ENCODE measurements around the gene PLEKHG3.

Gene PLEKHG3

DNA sequence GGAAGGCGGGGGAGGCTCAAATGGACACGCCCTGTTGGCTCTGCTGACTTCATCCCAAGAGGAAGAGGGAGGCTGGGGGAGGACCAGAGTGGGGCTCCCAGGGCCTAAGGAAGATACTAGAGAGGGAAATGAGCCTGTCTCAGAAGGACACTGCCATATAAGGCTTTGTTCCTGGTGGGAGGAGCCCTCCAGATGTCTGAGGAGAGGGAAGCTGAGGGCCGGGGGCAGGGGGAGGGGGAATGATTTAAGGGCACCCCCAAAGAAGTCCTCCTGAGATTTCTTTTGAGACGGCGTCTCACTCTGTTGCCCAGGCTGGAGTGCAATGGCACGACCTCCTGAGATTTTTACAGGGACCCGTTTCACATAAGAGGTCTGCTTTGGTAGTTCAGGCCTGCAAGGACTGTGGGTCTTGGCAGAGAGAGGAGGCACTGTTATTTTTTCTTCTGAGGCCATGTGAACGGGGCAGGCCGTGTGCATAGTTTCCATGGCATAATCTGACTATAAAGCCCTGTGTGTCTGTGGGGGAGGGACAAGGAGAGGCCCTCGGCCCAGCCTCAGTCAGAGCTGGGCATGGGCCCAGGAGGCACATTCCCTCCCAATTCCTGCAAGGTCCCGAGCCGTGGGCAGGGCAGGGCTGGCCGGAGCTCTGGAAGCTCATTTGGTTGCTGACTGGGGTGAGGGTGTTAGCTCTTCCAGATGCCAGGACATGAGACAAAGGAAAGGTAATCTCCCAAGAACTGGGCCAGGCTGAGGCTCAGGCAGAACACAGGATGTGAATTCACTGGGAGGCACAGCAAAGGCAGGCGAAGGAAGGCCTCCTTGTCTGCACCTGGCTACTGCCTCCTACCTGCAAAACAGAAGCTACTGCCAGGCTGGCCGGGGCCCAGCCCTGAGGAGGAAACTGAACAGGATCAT, 22.2 kb upstream of the PLEKHG3 start:
- TF ChIP-seq CTCF (conservative IDR thresholded peaks at IDR 0.05) (no peak), ZFX (IDR thresholded peaks at IDR 0.05) (peak; percentile 56; the same call in 1 of the 2 replicates)
- peak overlapping the region; percentile 56 for H3K27ac ChIP-seq

DNA sequence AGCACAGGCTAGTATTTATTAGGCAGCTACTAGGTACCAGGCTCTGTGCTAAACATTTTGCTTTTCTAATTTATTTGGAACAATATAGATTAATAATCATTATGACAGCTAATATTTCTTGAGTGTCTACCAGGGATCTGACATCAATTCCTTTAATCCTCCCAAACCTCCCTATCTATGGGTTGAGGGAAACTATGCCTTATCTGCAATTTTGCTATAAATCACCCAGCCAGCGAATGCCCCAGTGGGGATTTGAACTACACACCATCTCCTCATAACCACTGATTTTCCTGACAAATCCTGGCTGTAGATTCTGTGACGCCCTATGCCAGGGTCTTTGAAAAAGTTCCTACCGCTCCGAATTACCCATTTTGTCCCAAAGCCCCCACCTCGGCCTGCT, 21.4 kb upstream of the PLEKHG3 start:
- peak overlapping the region; percentile 56 for H3K27ac ChIP-seq
- TF ChIP-seq ZFX (IDR thresholded peaks at IDR 0.05) (no peak), CTCF (conservative IDR thresholded peaks at IDR 0.05) (no peak)

- TF ChIP-seq CTCF (conservative IDR thresholded peaks at IDR 0.05), result no peak
- no peak for TF ChIP-seq ZFX (IDR thresholded peaks at IDR 0.05)
- H3K27ac ChIP-seq, result peak overlapping the region; percentile 56; the same call in 1 of the 2 replicates
These were observed 21.0 kb upstream of the PLEKHG3 start for GRCh38 chr14:64683264-64683663.

GRCh38 chr14:64684091-64684490, 20.1 kb upstream of the PLEKHG3 start:
- TF ChIP-seq ZFX (IDR thresholded peaks at IDR 0.05) (no peak), CTCF (conservative IDR thresholded peaks at IDR 0.05) (no peak)

GRCh38 chr14:64685371-64686281, 18.6 kb upstream of the PLEKHG3 start:
- no peak for TF ChIP-seq CTCF (conservative IDR thresholded peaks at IDR 0.05)
- TF ChIP-seq ZFX (IDR thresholded peaks at IDR 0.05), result no peak
- no peak overlapping the region for H3K27ac ChIP-seq

More at GRCh38 chr14:64684091-64684490, 20.1 kb upstream of the PLEKHG3 start:
- no peak overlapping the region for H3K27ac ChIP-seq

DNA sequence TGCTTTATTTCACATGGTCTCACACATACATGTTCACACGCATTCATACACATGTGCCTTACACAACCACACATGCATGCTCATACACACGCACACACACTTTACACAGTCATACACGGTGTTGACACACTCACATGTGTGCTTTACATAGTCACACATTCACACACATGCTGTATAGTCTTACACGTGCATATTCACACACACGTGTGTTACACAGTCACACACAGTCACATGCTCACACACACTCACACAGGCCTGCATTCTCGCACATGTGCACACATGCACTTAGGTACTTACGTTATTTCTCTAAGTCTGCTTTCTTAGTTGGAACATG, 18.0 kb upstream of the PLEKHG3 start:
- no peak overlapping the region for H3K27ac ChIP-seq
- no peak for TF ChIP-seq CTCF (conservative IDR thresholded peaks at IDR 0.05)
- TF ChIP-seq ZFX (IDR thresholded peaks at IDR 0.05), result no peak

DNA sequence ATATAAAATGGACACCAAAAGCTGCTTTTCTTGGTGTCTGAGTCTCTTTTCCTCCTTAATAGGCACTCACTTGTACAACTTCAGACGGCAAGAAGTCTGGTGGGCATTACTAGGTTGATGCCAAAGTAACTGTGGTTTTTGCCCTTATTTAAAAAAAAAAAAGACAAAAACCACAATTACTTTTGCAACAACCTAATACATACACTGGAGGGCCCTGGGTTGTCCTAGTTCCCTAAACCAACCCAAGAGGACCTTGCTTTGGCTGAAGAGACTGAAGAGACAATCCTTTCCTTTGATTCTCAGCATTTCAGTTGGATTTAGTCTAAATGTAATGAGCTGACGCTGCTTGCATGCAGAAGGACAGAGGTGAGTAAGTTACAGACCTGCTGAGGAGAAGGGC, 16.2 kb upstream of the PLEKHG3 start:
- TF ChIP-seq ZFX (IDR thresholded peaks at IDR 0.05), result no peak
- no peak overlapping the region for H3K27ac ChIP-seq

All from C4-2B (cell line).